ENCODE results near the gene ATP5F1E.
A peak's percentile ranks its signal among the peaks of the same experiment; 100 is the strongest.

Gene ATP5F1E

DNA sequence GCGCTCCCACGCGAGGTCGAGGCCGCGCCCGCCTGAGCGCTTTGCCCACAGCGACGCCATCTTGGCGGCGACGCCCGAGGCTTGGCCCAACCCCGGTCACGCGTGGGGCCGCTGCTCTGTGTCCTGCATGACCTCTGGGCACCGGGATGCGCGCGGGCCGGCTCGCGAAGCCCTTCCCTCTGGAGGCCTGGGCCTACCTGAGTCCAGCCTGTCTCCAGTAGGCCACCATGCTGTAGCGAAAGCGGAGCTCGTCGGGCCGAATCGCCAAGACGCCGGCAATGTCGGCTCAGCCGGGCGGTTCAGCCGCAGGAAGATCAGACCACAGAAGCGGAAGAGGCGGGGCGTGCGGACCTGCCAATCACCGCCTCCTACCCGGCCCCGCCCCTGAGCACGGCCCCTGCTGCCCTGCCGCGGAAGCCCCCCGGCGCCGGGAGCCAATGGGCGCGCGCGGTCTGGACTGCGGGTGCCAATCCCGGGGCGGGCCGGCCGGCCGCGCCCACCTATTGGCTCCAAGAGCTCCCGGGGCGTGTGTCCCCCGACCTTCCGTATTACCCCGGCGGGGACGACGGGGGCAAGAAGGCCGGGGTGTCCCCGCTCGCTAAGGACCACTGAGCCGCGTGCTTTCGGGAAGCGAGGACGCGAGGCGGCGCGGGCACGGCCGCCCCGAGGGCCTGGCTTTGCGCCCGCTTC is at the start of gene ATP5F1E:
Gene ATP5F1E, minus strand, starts transcription at position 313 of the 690 bp plus-strand sequence. Its CDS starts 84 bp downstream, at position 229.
- DNase-seq (ENCODE audit: low read depth) = peak; percentile 80

DNA sequence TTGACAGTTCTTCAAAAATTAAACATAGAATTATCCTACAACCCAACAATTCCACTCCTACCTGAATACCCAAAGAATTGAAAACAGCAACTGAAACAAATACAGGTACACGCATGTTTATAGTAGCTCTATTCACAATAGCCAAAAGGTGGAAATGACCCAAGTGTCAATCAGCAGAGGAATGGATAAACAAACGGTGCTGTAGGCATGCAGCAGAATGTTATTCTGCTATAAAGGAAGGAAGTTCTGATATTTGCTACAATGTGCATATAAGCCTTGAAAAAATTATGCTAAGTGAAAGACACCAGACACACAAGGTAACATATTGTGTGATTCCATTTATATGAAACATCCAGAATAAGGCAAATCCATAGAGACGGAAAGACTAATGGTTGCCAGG is 48.9 kb upstream of the ATP5F1E start:
- DNase-seq (ENCODE audit: low read depth) = no peak

DNA sequence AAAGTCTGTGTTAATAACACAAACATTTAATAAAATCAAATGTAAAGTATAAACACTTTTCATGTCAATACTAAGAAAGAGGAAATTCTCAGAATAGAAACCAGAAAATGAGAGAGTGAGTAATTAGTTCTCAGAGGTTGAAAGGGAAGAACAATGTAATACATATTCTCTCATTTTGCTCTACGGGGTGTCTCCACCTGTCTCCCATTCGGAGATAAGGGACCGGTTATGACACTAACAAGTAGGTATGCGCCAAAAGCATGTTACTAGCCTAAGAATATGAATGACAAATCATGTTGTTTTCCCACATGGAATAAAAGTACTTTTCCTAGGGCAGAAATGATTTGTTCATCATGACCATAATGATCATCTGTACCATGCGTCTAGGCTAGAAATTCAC is 46.1 kb upstream of the ATP5F1E start:
- DNase-seq (ENCODE audit: low read depth) = no peak

DNA sequence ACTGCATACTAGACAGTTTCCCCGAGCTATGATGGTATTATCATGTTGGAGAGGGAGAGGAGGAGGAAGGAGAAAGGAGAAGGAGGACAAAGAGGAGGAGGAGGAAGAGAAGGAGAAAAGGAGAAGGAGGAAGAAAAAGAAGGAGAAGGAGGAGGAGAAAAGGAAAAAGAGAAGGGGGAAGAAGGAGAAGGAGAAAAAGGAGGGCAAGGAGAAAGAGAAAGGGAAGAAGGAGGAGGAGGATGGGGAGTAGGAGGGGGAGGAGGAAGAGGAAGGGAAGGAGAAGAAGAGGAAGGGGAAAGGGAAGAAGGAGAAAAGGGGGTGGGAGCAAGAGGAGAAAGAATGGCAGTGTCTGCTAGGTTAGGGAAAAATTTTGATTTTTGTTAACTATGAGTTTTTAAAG is 45.6 kb upstream of the ATP5F1E start:
- DNase-seq (ENCODE audit: low read depth) = no peak

DNA sequence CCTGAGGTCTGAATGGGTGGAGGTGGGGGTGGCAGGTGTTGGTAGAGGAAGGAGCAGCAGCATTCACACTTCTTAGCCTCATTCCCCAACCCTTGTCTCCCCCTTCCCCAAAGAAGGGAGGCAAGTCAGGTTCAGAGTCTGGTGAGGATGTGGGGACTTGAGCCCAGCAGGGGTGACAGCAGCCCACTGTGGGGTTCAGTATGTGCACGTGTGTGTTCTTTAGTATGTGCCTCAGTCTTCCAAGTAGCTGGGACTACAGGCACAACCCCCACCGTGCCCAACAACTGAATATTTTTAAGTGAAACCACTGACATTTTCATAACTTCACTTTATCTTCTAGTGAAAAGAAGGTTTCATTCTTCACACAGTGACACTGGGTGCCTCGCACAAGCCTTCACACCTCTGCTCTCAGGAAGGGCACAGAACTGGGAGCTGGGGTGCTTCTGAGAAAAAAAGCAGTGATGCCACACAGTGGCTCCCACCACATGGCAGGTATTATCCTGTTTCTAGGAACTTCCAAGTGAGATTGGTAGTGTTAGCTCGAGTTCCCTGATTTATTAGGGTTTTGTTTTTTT is 43.9 kb upstream of the ATP5F1E start:
- DNase-seq (ENCODE audit: low read depth) = no peak

DNA sequence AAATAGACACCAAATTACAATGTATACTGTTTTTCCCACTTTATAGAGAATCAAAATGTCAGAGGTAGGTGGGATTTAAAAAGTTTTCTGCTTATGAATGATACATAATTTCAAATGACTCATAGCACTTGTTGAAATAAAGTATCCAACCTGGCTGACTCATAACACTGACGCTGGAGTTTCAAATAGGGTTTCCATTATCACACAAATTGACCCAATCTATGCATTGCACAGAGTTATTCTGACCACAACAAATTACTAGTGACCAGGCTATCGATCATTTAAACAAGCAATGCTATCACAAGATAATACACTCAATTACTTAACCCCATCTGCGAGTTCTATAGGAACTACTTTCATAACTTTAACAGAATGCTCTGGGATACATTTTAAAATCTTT is 42.3 kb upstream of the ATP5F1E start:
- no peak for DNase-seq (ENCODE audit: low read depth)

DNA sequence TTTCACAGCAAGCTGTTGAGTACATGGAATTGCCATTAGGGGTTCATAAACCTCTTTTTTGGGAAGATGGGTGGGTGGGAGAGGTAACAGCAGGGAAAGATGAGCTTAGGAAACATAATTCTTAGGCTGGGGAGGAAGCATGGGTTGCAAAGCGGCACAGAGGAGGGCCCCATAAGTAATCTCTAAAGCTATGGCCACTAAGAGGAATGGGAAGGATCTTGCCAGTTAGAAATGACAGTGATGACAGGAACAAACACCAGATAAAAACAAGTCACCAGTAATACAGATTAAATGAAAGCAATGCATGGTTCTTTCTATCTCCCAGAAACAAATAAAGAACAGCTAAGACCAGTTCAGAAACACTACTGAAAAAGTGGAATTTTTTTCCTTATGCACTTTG is 41.4 kb upstream of the ATP5F1E start:
- DNase-seq (ENCODE audit: low read depth) = no peak

DNA sequence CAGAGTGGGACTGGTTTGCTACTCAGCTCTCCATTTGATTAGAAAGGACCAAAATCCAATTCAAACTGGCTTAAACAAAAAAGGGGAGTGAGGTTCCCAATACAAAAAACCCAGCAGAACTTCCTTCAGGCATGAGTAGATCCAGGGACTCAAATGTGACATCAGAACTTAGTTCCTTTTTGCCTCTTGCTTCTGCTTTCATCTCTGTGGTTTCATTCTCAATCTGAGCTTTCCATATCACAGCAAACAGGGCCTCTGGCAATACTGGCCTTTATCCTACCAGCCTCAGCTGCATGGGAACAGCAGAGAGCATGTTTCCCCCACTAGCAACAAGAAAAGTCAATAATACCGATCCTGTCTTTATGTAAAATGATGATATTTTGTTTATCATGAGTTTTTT is 39.1 kb upstream of the ATP5F1E start:
- no peak for DNase-seq (ENCODE audit: low read depth)

DNA sequence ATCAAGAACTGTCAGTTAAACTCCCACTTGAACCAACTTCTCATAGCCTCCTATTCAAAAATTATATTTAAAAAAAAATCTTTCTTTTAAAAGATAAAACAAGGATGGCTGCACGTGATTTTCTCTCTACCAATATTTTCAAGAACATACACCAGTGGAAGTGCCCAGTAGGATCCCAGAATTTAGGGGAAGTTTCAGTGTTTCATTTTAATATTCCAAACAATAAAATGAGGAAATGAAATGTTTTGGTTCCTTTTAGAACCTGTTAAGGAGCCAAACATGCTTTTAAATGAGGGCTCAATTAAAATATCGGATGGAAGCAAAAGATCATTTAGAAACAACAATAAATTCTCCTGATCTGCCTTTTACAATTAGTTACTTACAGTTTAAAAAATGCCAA is 36.9 kb upstream of the ATP5F1E start:
- DNase-seq (ENCODE audit: low read depth) = no peak

DNA sequence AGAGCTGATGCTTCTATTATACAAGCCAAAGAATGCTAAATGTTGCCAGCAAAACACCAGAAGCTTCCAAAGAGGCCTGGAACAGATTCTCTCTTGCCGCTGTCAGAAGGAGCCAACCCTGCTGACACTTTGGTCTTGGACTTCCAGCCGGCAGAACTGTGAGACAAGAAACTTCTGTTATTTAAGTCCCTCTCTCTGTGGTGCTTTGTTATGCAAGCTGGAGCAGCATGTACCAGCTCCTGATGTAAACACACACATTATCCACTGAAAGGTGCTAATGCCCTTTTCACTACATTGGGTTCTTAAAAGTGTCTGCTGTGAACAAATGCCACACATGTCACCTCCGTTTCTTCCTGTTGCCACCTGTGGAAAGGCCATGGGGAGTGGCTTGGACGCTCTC is 36.4 kb upstream of the ATP5F1E start:
- no peak for DNase-seq (ENCODE audit: low read depth)

DNA sequence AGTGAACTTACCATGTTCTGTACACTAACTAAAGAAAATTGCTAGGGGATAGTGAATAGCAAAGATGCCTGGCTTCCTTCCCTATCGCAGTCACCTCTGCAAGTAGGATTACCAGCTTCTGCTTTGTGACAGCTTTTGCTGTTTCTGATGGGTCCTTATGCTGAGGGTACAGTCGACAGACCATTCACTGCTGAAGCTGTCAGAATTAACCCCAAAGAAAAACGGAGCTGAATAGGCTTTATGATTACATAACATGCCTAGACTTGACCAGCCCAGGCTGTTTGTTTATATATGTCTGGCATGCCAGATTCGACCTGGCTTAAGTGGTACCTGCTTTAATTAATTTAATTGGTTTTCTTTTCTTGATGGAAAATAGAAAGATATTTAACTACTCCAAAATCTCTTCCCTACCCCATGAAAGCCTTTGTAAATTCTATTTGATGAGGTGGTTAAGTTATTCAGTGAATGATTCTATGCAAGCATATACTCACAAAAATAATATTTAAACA is 32.1 kb upstream of the ATP5F1E start:
- no peak for DNase-seq (ENCODE audit: low read depth)

DNA sequence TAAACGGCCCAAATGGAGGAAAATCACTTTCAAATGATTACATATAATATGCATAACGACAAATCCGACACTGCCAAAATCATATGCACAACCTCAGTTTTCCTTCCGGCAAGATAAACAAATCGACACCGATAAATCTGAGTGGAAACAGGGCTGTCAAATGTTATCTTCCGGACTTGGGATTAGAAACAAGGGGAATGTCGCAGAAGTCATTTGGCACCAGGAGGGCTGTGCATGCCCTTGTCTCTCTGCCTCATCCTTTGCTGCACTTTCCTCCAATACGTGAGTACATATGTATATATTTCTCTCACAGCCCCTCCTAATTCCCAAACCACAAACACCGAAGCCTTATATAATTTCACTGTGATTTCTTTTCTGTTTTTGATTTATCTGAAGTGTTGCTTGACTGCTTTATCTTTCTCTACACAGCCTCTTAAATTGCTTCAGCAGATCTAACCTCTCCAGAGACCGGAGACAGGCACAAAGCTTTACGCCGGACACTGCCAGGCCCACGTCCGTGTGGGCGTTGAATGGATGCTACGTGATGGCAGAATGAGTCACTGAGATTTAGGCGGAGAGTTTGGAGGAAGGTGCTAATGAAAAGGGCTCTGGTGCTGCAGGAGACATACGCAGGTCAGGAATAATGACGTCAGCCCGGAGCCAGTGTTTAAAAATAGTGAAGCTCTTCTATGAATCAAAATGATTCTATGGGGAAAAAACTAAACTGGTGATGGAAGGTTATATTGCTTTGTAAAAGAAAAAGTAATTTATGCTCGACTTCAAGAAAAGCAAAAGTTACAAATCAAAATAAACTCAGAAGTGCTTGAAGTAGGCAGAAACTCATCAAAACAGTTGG is 31.5 kb upstream of the ATP5F1E start:
- DNase-seq (ENCODE audit: low read depth) = no peak

DNA sequence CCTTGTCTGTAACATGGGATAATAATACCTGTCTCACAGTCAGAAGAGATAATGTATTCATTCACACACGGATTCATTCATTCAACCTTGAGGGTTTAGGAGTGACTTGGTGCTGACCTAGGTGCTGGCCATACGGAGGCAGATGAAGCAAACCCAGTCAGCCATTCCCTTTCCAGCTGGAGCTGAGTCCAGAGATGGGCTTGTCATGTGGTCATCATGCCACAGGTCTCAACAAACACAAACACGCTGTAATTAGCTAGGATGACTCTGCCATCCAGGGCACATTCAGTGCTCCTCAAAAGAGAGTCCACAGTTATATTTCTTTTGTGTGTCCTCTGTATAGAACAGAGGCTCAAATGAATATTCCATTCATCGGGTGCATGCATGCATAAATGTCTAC is 29.9 kb upstream of the ATP5F1E start:
- no peak for DNase-seq (ENCODE audit: low read depth)

DNA sequence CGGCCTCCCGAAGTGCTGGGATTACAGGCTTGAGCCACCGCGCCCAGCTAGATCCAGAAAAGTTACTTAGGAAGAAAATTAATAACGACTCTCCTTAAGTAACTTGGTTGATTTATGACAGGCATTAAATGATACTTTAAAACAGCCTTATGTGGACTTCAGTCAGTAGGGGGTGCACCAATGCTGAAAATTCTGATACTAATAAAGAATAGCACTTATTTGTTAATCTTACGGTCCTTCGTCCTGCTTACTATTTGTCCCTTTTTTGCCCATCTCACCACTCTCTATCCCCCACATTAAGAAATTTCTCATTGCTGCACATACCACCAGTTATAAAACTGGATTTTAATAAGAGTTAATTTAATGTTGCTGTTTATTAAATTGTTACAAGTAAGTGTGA is 23.2 kb upstream of the ATP5F1E start:
- no peak for DNase-seq (ENCODE audit: low read depth)

DNA sequence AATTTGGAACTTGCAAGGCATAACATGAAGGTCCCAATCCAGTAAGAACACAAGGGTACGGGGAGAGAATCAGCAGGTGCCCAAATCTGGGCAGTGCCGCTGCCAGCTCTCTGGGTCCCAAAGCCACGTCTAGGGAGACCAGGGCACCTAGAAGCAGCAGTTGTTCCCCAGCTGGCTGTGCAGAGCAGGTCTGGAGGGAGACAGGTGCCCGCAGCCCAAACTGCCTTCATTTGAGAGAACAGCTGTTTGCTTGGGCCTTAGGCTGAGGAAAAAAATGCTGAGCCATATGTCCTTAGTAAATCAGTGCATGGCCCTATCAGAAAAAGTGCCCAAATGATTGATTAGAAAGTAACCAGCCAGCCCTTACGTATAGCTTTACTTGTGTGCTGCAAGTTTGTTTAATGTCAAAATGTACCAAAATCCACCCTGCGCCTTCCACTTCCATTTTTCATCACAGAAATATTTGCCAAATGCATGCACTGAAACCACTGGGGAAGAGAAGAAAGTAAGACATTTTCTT is 19.6 kb upstream of the ATP5F1E start:
- DNase-seq (ENCODE audit: low read depth) = no peak

DNA sequence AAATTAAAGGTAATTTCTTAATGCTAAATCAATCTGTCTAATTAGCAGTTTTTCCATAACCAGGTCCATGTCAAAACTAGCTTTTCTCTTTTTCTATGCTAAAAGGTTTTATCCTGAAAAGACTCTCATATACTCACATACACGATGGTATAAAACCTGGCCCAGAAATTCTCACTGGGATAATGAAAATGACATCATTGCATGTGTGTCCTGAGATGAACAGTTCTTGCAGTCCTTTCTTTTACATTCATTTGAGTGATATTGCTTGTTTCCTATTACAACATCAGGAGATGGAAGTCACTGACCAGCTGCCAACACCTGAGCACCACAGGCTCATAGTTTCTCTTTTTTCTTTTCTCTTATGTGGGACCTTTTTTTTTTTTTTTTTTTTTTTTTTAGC is 18.3 kb upstream of the ATP5F1E start:
- no peak for DNase-seq (ENCODE audit: low read depth)

DNA sequence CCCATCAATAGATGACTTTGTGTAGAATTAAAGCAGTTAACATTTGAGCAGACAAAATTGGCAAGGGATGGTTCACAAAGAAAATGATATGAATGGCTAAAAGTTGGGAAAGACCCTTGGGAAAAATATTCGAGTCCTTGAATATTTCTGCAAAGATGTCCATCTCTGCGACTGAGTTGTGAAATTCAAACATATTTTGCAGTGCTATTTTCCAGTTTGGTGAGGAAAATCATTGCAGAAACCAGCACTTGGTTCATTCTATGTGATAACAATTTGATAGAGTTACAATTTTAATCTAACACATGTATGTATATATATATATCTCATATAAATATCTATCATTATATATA is 16.5 kb upstream of the ATP5F1E start:
- DNase-seq (ENCODE audit: low read depth) = no peak

DNA sequence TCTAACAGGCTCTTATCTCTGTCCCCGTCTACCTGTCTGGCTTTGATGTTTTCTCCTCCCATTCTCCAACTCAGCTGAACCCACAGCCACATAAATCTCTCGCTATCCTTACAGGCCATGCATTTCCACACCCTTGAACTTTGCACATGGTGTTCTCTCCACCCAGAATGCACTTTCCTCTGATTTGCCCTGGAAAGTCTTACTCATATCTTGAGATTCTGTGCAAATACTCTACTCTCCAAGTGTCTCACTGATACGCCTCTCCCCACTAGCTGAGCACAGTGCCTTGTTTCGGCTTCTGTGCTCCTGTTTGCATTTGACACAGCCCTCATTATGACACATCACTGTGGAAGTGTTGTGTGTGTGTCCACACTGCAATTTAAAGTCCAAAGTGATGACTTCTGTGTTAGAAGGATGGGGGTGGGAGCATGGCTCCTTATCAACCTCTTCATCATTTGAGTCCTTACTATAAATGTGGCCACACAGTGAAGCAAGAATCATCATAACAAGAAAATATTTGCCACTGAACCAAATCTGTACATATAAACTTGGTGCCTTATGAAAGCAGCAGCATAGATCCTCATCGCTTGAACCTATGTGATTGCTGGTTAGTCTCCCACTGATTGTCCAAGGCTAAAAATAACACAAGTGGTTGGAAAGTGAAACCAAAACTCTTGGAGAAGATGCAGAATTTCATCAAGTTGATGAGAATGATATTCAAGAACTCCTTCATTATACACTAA is 16.0 kb upstream of the ATP5F1E start:
- DNase-seq (ENCODE audit: low read depth) = no peak

DNA sequence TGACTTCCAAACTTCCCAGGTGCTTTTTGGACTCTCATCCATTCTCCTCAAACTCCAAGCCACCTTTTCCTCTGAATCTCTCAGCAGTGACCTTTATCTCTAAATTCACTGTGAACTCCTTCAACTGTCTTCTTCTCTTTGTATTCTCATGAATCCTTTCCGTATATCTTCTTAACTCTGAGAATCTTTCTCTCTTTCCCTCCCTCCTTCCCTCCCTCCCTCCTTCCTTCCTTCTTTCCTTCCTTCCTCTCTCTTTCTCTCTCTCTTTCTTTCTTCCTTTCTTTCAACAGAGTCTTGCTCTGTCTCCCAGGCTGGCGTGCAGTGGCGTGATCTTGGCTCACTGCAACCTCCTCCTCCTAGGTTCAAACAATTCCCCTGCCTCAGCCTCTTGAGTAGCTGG is 14.7 kb upstream of the ATP5F1E start:
- no peak for DNase-seq (ENCODE audit: low read depth)

DNA sequence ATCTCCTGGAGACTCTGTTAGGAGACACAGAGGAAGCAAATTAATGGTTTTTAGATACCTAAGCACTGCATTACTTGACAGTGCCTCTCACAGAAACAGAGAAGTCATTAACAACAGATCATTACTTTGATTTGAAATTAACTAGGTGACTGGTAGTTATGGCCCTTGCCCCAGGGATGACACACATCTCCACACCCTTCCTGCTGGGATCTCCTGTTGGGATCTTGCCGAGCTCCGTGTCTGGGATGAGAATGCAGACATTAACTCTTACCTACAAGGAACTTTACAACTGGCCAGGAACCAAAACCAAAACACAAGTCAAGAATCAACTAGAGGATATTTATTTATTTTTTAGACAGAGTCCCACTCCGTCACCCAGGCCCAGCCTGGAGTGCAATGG is 12.7 kb upstream of the ATP5F1E start:
- no peak for DNase-seq (ENCODE audit: low read depth)

DNA sequence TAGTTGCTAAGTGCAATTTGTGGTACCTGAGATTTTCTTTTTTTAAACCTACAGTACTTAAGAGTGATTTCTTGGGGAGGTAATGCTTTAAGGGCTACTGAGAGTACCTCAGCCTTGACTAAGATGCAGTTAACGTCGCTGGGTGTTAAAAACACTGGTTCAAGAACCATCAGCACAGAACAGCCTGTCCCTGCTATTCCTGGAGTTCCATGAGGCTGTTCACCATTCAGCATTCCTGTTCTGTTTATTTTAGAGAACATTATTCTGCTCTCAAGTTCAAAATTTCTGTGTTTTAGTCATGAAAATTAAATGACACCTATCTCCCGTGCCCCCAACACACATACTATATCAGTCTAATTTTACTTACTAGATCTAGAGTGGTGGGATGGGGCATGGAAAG is 12.2 kb upstream of the ATP5F1E start:
- DNase-seq (ENCODE audit: low read depth) = no peak

DNA sequence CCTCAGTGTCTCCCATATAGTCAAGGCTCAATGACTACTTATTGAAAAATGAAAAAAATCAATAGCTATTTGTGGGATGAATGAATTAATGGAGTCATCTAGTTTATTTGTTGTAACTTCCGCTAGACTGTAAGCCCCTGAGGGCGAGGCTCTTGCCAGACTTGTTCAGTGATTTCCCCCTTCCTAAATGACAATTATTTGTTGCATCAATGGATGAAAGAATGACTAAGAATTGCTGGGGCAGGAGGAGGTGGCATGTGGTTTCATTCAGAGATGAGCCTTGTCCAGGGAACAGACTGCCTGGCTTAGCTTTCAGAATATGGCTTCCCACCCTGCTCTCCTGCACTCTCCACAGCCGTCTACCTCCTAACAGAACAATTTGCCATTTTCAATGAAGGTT is 11.6 kb upstream of the ATP5F1E start:
- DNase-seq (ENCODE audit: low read depth) = no peak

Measured in HS-27A (cell line).